Measurements from ENCODE around the gene LARP4B. TPM values are rescaled to one million over a fixed set of nuclear protein-coding genes. Genes with fewer than 3 reads are reported as not detected.

Gene LARP4B
- total RNA-seq, 1 experiment from 2014 or later, result 181 TPM

DNA sequence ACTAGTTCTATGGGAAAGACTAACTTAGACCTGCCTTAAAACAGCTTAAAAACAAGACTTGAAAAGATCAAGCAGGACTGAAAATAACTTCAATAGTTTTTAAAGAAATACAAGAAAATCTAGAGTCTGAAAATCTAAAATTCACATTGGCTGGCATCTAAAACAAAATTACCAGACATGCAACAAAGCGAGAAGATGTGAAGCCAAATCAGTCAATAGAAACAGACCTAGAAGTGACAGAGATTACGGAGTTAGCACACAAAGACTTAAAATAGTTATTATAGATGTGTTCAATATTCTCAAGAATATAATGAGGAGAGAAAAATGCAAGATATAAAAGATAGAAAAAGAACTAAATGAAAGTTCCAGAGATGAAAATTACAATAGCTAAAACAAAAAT is 163.7 kb downstream of the LARP4B start:
- no peaks in the 10 kb centered on the region for H3K36me3 Mint-ChIP-seq (ENCODE audit: insufficient read depth, unreplicated experiment)
- peaks cover 4% of the 10 kb centered on the region for H3K27me3 Mint-ChIP-seq (ENCODE audit: unreplicated experiment)
- intact Hi-C loops (cut with micrococcal nuclease; ENCODE audit: unreplicated experiment), result no loop called here
- TF ChIP-seq, protein P1, sequence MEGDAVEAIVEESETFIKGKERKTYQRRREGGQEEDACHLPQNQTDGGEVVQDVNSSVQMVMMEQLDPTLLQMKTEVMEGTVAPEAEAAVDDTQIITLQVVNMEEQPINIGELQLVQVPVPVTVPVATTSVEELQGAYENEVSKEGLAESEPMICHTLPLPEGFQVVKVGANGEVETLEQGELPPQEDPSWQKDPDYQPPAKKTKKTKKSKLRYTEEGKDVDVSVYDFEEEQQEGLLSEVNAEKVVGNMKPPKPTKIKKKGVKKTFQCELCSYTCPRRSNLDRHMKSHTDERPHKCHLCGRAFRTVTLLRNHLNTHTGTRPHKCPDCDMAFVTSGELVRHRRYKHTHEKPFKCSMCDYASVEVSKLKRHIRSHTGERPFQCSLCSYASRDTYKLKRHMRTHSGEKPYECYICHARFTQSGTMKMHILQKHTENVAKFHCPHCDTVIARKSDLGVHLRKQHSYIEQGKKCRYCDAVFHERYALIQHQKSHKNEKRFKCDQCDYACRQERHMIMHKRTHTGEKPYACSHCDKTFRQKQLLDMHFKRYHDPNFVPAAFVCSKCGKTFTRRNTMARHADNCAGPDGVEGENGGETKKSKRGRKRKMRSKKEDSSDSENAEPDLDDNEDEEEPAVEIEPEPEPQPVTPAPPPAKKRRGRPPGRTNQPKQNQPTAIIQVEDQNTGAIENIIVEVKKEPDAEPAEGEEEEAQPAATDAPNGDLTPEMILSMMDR (IDR thresholded peaks at IDR 0.05; ENCODE audit: unreplicated experiment), result no peak
- H3K27ac Mint-ChIP-seq (ENCODE audit: unreplicated experiment), result no peak overlapping the region
- H3K4me1 Mint-ChIP-seq (ENCODE audit: low read depth, unreplicated experiment), result no peaks in the 10 kb centered on the region
- CTCF ChIA-PET, result no interaction called here
- no TSS peak for BruUV-seq (replicated peaks)
- H3K9me3 Mint-ChIP-seq (ENCODE audit: low read depth, unreplicated experiment), result peaks cover 6% of the 10 kb centered on the region
- no peak overlapping the region for H3K4me3 Mint-ChIP-seq (ENCODE audit: low read depth, unreplicated experiment)
- no peak for DNase-seq

DNA sequence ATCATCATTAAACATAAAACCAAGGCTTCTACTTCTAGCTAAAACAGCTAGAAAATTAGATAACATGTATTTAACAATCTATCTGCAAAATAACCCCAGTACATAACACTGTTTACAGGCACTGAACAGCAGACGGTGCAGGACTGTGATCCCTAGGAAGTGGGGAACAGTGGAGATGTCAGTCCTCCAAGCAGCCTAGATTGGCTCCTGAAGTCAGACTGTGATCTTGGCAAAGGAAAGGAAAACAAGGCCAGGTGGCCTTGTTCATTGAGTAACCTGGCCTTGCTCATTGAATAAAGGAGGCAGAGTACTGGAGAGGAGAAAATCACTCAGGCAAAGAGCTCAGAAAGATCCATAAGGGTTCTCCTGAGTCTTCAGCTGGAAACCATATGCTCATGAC is 164.3 kb downstream of the LARP4B start:
- intact Hi-C loops (cut with micrococcal nuclease; ENCODE audit: unreplicated experiment), result no loop called here
- TF ChIP-seq, protein P1 (IDR thresholded peaks at IDR 0.05; ENCODE audit: unreplicated experiment), result no peak
- CTCF ChIA-PET, result no interaction called here
- H3K4me3 Mint-ChIP-seq (ENCODE audit: low read depth, unreplicated experiment), result no peak overlapping the region
- no TSS peak for BruUV-seq (replicated peaks)
- no peaks in the 10 kb centered on the region for H3K36me3 Mint-ChIP-seq (ENCODE audit: insufficient read depth, unreplicated experiment)
- H3K27me3 Mint-ChIP-seq (ENCODE audit: unreplicated experiment), result peaks cover 10% of the 10 kb centered on the region
- no peaks in the 10 kb centered on the region for H3K4me1 Mint-ChIP-seq (ENCODE audit: low read depth, unreplicated experiment)
- H3K9me3 Mint-ChIP-seq (ENCODE audit: low read depth, unreplicated experiment), result peaks cover 12% of the 10 kb centered on the region
- DNase-seq, result no peak
- no peak overlapping the region for H3K27ac Mint-ChIP-seq (ENCODE audit: unreplicated experiment)

DNA sequence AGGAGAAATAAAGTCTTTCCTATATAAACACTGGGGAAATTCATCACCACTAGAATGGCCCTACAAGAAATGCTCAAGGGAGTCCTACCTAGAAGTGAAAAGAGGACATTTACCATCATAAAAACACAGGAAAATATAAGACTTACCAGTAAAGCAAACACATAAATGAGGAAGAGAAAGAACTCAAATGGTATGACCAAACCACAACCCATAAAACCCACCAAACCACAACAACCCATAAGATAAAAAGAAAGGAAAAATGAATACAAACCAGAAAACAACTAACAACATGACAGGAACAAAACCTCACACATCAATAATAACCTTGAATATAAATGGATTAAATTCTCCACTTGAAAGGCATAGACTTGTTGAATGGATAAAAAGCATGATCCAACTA is 170.1 kb downstream of the LARP4B start:
- CTCF ChIA-PET, result no interaction called here
- no TSS peak for BruUV-seq (replicated peaks)
- H3K9me3 Mint-ChIP-seq (ENCODE audit: low read depth, unreplicated experiment), result peaks cover 10% of the 10 kb centered on the region
- H3K36me3 Mint-ChIP-seq (ENCODE audit: insufficient read depth, unreplicated experiment), result no peaks in the 10 kb centered on the region
- intact Hi-C loops (cut with micrococcal nuclease; ENCODE audit: unreplicated experiment), result no loop called here
- no peaks in the 10 kb centered on the region for H3K4me1 Mint-ChIP-seq (ENCODE audit: low read depth, unreplicated experiment)
- TF ChIP-seq, protein P1 (IDR thresholded peaks at IDR 0.05; ENCODE audit: unreplicated experiment), result no peak
- peaks cover 33% of the 10 kb centered on the region for H3K27me3 Mint-ChIP-seq (ENCODE audit: unreplicated experiment)
- H3K27ac Mint-ChIP-seq (ENCODE audit: unreplicated experiment), result no peak overlapping the region
- no peak for DNase-seq
- no peak overlapping the region for H3K4me3 Mint-ChIP-seq (ENCODE audit: low read depth, unreplicated experiment)

DNA sequence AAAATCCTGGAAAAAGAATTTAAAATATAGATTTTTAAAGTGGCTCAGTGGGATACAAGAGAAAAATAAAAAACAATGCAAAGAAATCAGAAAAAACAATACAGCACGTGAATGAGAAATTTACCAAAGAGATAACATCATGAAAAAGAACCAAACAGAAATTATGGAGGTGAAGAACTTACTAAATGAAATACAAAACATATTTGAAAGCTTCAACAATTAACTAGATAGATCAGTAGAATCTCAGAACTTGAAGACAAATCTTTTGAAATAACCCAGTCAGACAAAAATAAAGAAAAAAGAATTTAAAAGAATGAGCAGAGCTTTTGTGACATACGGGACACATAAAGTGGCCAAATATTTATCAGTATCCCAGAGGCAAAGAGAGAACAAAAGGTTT is 170.9 kb downstream of the LARP4B start:
- intact Hi-C loops (cut with micrococcal nuclease; ENCODE audit: unreplicated experiment), result no loop called here
- TF ChIP-seq, protein P1 (IDR thresholded peaks at IDR 0.05; ENCODE audit: unreplicated experiment), result no peak
- CTCF ChIA-PET, result no interaction called here
- H3K36me3 Mint-ChIP-seq (ENCODE audit: insufficient read depth, unreplicated experiment), result no peaks in the 10 kb centered on the region
- H3K27ac Mint-ChIP-seq (ENCODE audit: unreplicated experiment), result no peak overlapping the region
- DNase-seq, result no peak
- no peak overlapping the region for H3K4me3 Mint-ChIP-seq (ENCODE audit: low read depth, unreplicated experiment)
- H3K27me3 Mint-ChIP-seq (ENCODE audit: unreplicated experiment), result peaks cover 33% of the 10 kb centered on the region
- no peaks in the 10 kb centered on the region for H3K4me1 Mint-ChIP-seq (ENCODE audit: low read depth, unreplicated experiment)
- no TSS peak for BruUV-seq (replicated peaks)
- H3K9me3 Mint-ChIP-seq (ENCODE audit: low read depth, unreplicated experiment), result peaks cover 10% of the 10 kb centered on the region

All from Calu3 (cell line).